Pancreas (tissue), 10 donors: ENCODE measurements around the gene A2M. TPM values are rescaled to one million over a fixed set of nuclear protein-coding genes. Genes with fewer than 3 reads are reported as not detected.

Experiments used
- ATAC-seq, 4 donors: fragments of 200-7000 bp; cut with Tn5 transposase; one replicate each; pipeline versions ENCODE4 v1.8.0 to v1.9.1; 2020; ENCODE audit warnings: mild to moderate bottlenecking in 4 of 4, moderate library complexity in 4 of 4
- DNase-seq, 6 donors: peaks; one replicate each; pipeline ENCODE4 v3.0.0-alpha.2; 2020
- FAIRE-seq: peaks from 2 replicates; lab custom pipeline; 2012; peaks lifted over from hg19 to GRCh38; lab: Jason Lieb, UNC
- H3K27ac ChIP-seq, 4 donors: fragments of 200-600 bp; sonication (generic); 1 replicate in 3 of 4; 2 replicates in 1 of 4; pipeline versions ENCODE4 v1.5.0 to v1.8.0; 2020
- H3K27me3 ChIP-seq, 4 donors: fragments of 200-600 bp; one replicate each; pipeline ENCODE4 v1.8.0; 2021
- H3K36me3 ChIP-seq, 3 donors: fragments of 200-600 bp; sonication (generic) in 1 of 3; one replicate each; pipeline versions ENCODE4 v1.5.0 to v1.8.0; 2020 to 2021
- H3K4me1 ChIP-seq, 3 donors: fragments of 200-600 bp; one replicate each; pipeline ENCODE4 v1.8.0; 2021
- H3K4me3 ChIP-seq, 4 donors: fragments of 200-600 bp; sonication (generic) in 2 of 4; one replicate each; pipeline versions ENCODE4 v1.5.0 to v1.8.0; 2020 to 2021
- H3K9me3 ChIP-seq, 4 donors: fragments of 200-600 bp; one replicate each; pipeline ENCODE4 v1.8.0; 2021
- CTCF ChIP-seq, 4 donors: fragments of 200-600 bp; sonication (generic) in 3 of 4; IDR thresholded peaks; one replicate each; pipeline versions ENCODE4 v1.5.0 to v1.8.0; 2021; ENCODE audit warnings: antibody characterized with exemption in 4 of 4
- WGBS, 2 donors: extraction: QIAGEN DNeasy Blood & Tissue Kit; methylation state at CpG; one replicate each; pipeline ENCODE4 v1.1.7; 2013; 5-methylcytosine and 5-hydroxymethylcytosine counted together
- intact Hi-C, 3 donors: fragments of 100-400 bp; cut with DNase I; formaldehyde crosslinking; loops; one replicate each; pipeline versions ENCODE4 v1.11.1 to v1.14.2; 2022
- polyA plus RNA-seq, 2 donors: library from polyadenylated mRNA; stranded (reverse); fragments of 200-250 nt; gene quantifications; one replicate each; pipeline ENCODE4 v1.2.3, GENCODE V29; 2013
- total RNA-seq, 6 donors: library from RNA; stranded (reverse); fragmentation: NEBNext Ultra II Directional in 4 of 6; extraction: Animal tissue kit (Norgen Biotek cat#: 25700) in 4 of 6; gene quantifications; one replicate each; pipeline versions ENCODE4 v1.2.1 to v1.2.4, GENCODE V29; 2021 to 2023
- donor health status: healthy with polysubstance abuse.
- donor health status: DM: no; HTN: no; CAD: no; lungs with moderate emphysema.
- donor health status: DM: no; HTN: no; CAD: no.
- donor health status: control.
- donor health status: control.
- donor health status: Bipolar disorder and iron deficiency.
- donor health status: DM: yes; HTN: yes; CAD: no.
- donor health status: DM: no; HTN: no; CAD: no.
- donor health status: DM: no; HTN: no; CAD: no.
- donor health status: DM: yes; HTN: yes; CAD: no.

A2M gene
- total RNA-seq, result 100 to 1,000 TPM in 2 of 6 donors, 10 to 100 TPM in 4; 57.3 to 275 (median 70.6) TPM
- 10 to 100 TPM; 22.8 to 30.6 TPM for polyA plus RNA-seq

GRCh38 chr12:9115731-9116559 lies at the start of gene A2M:
A2M (minus strand) TSS chr12:9115919; CDS start chr12:9115849, 70 bp downstream.
- H3K9me3 ChIP-seq, result no peaks in the 10 kb centered on the region
- no peaks in the 10 kb centered on the region for H3K4me1 ChIP-seq
- H3K27ac ChIP-seq, result peak within 1 kb of the TSS in 2 of 4 donors; percentile 20 to 52
- ATAC-seq (peak in 3 of 4 donors; percentile 48 to 68 (median 64)), FAIRE-seq (no peak), DNase-seq (no peak)
- WGBS, 2 donors, result 73 to 80% methylated on average over 9 of the region's 9 CpGs
- intact Hi-C loops, result no loop called here
- H3K4me3 ChIP-seq, result peak within 1 kb of the TSS in 2 of 4 donors; percentile 1 to 8
- H3K27me3 ChIP-seq, result no peaks in the 10 kb centered on the region
- no peak for TF ChIP-seq CTCF (IDR thresholded peaks at IDR 0.05)
- H3K36me3 ChIP-seq, result no peaks in the 10 kb centered on the region

- TF ChIP-seq CTCF (IDR thresholded peaks at IDR 0.05), result no peak
- H3K4me3 ChIP-seq, result no peak overlapping the region
- H3K27me3 ChIP-seq, result no peaks in the 10 kb centered on the region
- 81 to 89% methylated on average over 5 of the region's 5 CpGs for WGBS, 2 donors
- no peaks in the 10 kb centered on the region for H3K9me3 ChIP-seq
- ATAC-seq (no peak), DNase-seq (no peak), FAIRE-seq (no peak)
- no peak overlapping the region for H3K27ac ChIP-seq
- H3K4me1 ChIP-seq, result no peaks in the 10 kb centered on the region
- H3K36me3 ChIP-seq, result no peaks in the 10 kb centered on the region
- intact Hi-C loops, result no loop called here
Observed at GRCh38 chr12:9163392-9163791, 47.7 kb upstream of the A2M start.

GRCh38 chr12:9156119-9156518 lies 40.4 kb upstream of the A2M start:
- Histone ChIP-seq H3K27ac (no peak overlapping the region), H3K9me3 (no peaks in the 10 kb centered on the region), H3K27me3 (no peaks in the 10 kb centered on the region), H3K4me3 (no peak overlapping the region), H3K36me3 (no peaks in the 10 kb centered on the region), H3K4me1 (no peaks in the 10 kb centered on the region)
- WGBS, 2 donors, result 85 to 88% methylated on average over 4 of the region's 4 CpGs
- FAIRE-seq, result no peak
- DNase-seq, result no peak
- no peak for ATAC-seq
- intact Hi-C loops, result no loop called here
- no peak for TF ChIP-seq CTCF (IDR thresholded peaks at IDR 0.05)

GRCh38 chr12:9149372-9149771 lies 33.7 kb upstream of the A2M start:
- intact Hi-C loops, result no loop called here
- no peak for ATAC-seq
- Histone ChIP-seq H3K27me3 (no peaks in the 10 kb centered on the region), H3K36me3 (no peaks in the 10 kb centered on the region), H3K4me1 (no peaks in the 10 kb centered on the region), H3K4me3 (no peak overlapping the region), H3K9me3 (no peaks in the 10 kb centered on the region), H3K27ac (no peak overlapping the region)
- no peak for FAIRE-seq
- no peak for TF ChIP-seq CTCF (IDR thresholded peaks at IDR 0.05)
- DNase-seq, result no peak
- WGBS, 2 donors, result 62 to 65% methylated on average over 6 of the region's 6 CpGs

GRCh38 chr12:9148926-9149325 lies 33.2 kb upstream of the A2M start:
- no peak for FAIRE-seq
- no peak for TF ChIP-seq CTCF (IDR thresholded peaks at IDR 0.05)
- DNase-seq, result no peak
- Histone ChIP-seq H3K4me3 (no peak overlapping the region), H3K36me3 (no peaks in the 10 kb centered on the region), H3K27ac (no peak overlapping the region), H3K4me1 (no peaks in the 10 kb centered on the region), H3K9me3 (no peaks in the 10 kb centered on the region), H3K27me3 (no peaks in the 10 kb centered on the region)
- 47 to 50% methylated on average over 2 of the region's 2 CpGs for WGBS, 2 donors
- intact Hi-C loops, result no loop called here
- no peak for ATAC-seq
